ENCODE results near the gene FOXO3.

Gene FOXO3

GRCh38 chr6:108562503-108562993 is 1.8 kb downstream of the FOXO3 start:
- peak overlapping the region; percentile 74 for H3K4me3 ChIP-seq (ENCODE audit: low read depth, low read length)
- TF ChIP-seq MAX (IDR thresholded peaks at IDR 0.05; ENCODE audit: low read depth, low read length) (peak; percentile 93), CTCF (IDR thresholded peaks at IDR 0.05; ENCODE audit: low read depth, low read length) (no peak), MYC (IDR thresholded peaks at IDR 0.05; ENCODE audit: low read depth, low read length) (peak; percentile 91), POLR2A (IDR thresholded peaks at IDR 0.05; ENCODE audit: extremely low read depth, insufficient read length) (no peak)
- DNase-seq (ENCODE audit: low read depth): peak; percentile 94

- TF ChIP-seq POLR2A (IDR thresholded peaks at IDR 0.05; ENCODE audit: extremely low read depth, insufficient read length) (no peak), CTCF (IDR thresholded peaks at IDR 0.05; ENCODE audit: low read depth, low read length) (no peak), MAX (IDR thresholded peaks at IDR 0.05; ENCODE audit: low read depth, low read length) (no peak), MYC (IDR thresholded peaks at IDR 0.05; ENCODE audit: low read depth, low read length) (no peak)
- H3K4me3 ChIP-seq (ENCODE audit: low read depth, low read length): peak overlapping the region; percentile 74
- DNase-seq (ENCODE audit: low read depth): no peak
Measured at GRCh38 chr6:108563292-108563691, 2.6 kb downstream of the FOXO3 start.

GRCh38 chr6:108564178-108564577 is 3.5 kb downstream of the FOXO3 start:
- DNase-seq (ENCODE audit: low read depth): no peak
- no peak overlapping the region for H3K4me3 ChIP-seq (ENCODE audit: low read depth, low read length)
- TF ChIP-seq POLR2A (IDR thresholded peaks at IDR 0.05; ENCODE audit: extremely low read depth, insufficient read length) (no peak), CTCF (IDR thresholded peaks at IDR 0.05; ENCODE audit: low read depth, low read length) (no peak), MYC (IDR thresholded peaks at IDR 0.05; ENCODE audit: low read depth, low read length) (no peak), MAX (IDR thresholded peaks at IDR 0.05; ENCODE audit: low read depth, low read length) (no peak)

- TF ChIP-seq MYC (IDR thresholded peaks at IDR 0.05; ENCODE audit: low read depth, low read length) (no peak), CTCF (IDR thresholded peaks at IDR 0.05; ENCODE audit: low read depth, low read length) (no peak), POLR2A (IDR thresholded peaks at IDR 0.05; ENCODE audit: extremely low read depth, insufficient read length) (no peak), MAX (IDR thresholded peaks at IDR 0.05; ENCODE audit: low read depth, low read length) (no peak)
- peak; percentile 78 for DNase-seq (ENCODE audit: low read depth)
- peak overlapping the region; percentile 8 for H3K4me3 ChIP-seq (ENCODE audit: low read depth, low read length)
Measured at GRCh38 chr6:108565091-108565766, 4.5 kb downstream of the FOXO3 start.

- TF ChIP-seq CTCF (IDR thresholded peaks at IDR 0.05; ENCODE audit: low read depth, low read length): no peak
- peak; percentile 54 for TF ChIP-seq MYC (IDR thresholded peaks at IDR 0.05; ENCODE audit: low read depth, low read length)
- TF ChIP-seq POLR2A (IDR thresholded peaks at IDR 0.05; ENCODE audit: extremely low read depth, insufficient read length): no peak
- peak; percentile 4; the same call in 1 of the 2 replicates for TF ChIP-seq MAX (IDR thresholded peaks at IDR 0.05; ENCODE audit: low read depth, low read length)
- DNase-seq (ENCODE audit: low read depth): peak; percentile 94
- H3K4me3 ChIP-seq (ENCODE audit: low read depth, low read length): no peak overlapping the region
Measured at GRCh38 chr6:108565893-108566292, 5.2 kb downstream of the FOXO3 start.

Measured in NB4 (cell line).